KMS-11 (cell line): ENCODE results near the gene TTC38.

Source experiments
- H2AFZ ChIP-seq: fragments of 200-600 bp; sonication (generic); 2 replicates; pipeline ENCODE4 v1.6.1; 2016; ENCODE audit warnings: antibody characterized with exemption, mixed run types, low read depth
- H3K27ac ChIP-seq: fragments of 200-600 bp; sonication (generic); 2 replicates; pipeline ENCODE4 v1.6.1; 2016; ENCODE audit warnings: mild to moderate bottlenecking, mixed run types
- H3K27me3 ChIP-seq: fragments of 200-600 bp; sonication (generic); 2 replicates; pipeline ENCODE4 v1.6.1; 2017; ENCODE audit warnings: mild to moderate bottlenecking, low read depth, mixed run types, moderate library complexity; ENCODE audit not compliant: insufficient read depth
- H3K36me3 ChIP-seq: fragments of 200-600 bp; sonication (generic); 2 replicates; pipeline ENCODE4 v1.6.1; 2017; ENCODE audit warnings: mild to moderate bottlenecking, mixed run types; ENCODE audit not compliant: insufficient read depth
- H3K4me1 ChIP-seq: fragments of 200-600 bp; sonication (generic); 2 replicates; pipeline ENCODE4 v1.6.1; 2016; ENCODE audit warnings: mild to moderate bottlenecking, low read depth, mixed run types; ENCODE audit not compliant: poor library complexity, severe bottlenecking
- H3K4me2 ChIP-seq: fragments of 200-600 bp; sonication (generic); 2 replicates; pipeline ENCODE4 v1.7.0; 2016; ENCODE audit warnings: mild to moderate bottlenecking, mixed run types
- H3K4me3 ChIP-seq: fragments of 200-600 bp; sonication (generic); IDR thresholded peaks from 2 replicates; pipeline ENCODE4 v1.6.1; 2017; ENCODE audit warnings: low read depth, low read length, mixed read lengths; ENCODE audit not compliant: insufficient read depth
- H3K79me2 ChIP-seq: fragments of 200-600 bp; sonication (generic); 2 replicates; pipeline ENCODE4 v1.6.1; 2016; ENCODE audit warnings: low read depth, mixed run types; ENCODE audit not compliant: insufficient read depth
- H3K9ac ChIP-seq: fragments of 200-600 bp; sonication (generic); 2 replicates; pipeline ENCODE4 v1.6.1; 2016; ENCODE audit warnings: mild to moderate bottlenecking, mixed run types
- H4K20me1 ChIP-seq: fragments of 200-600 bp; sonication (generic); 2 replicates; pipeline ENCODE4 v1.6.1; 2016; ENCODE audit warnings: mild to moderate bottlenecking, mixed run types; ENCODE audit not compliant: insufficient read depth
- CTCF ChIP-seq: fragments of 200-600 bp; sonication (generic); conservative IDR thresholded peaks from 2 replicates; pipeline ENCODE4 v1.6.1; 2017; ENCODE audit warnings: low read depth, mild to moderate bottlenecking, antibody characterized with exemption, low read length, moderate library complexity, mixed read lengths

The TTC38 gene

GRCh38 chr22:46238541-46238940 lies 29.3 kb upstream of the TTC38 start:
- Histone ChIP-seq H3K4me3 (no peak overlapping the region), H3K4me1 (peaks cover 47% of the 10 kb centered on the region), H3K27ac (no peak overlapping the region), H3K27me3 (no peaks in the 10 kb centered on the region), H3K79me2 (no peaks in the 10 kb centered on the region), H3K4me2 (no peak overlapping the region), H3K36me3 (no peaks in the 10 kb centered on the region), H4K20me1 (no peaks in the 10 kb centered on the region), H3K9ac (no peak overlapping the region), H2AFZ (no peak overlapping the region)
- TF ChIP-seq CTCF = no peak

- Histone ChIP-seq H3K4me2 (peak overlapping the region; percentile 90), H3K27ac (peak overlapping the region; percentile 62), H3K27me3 (no peaks in the 10 kb centered on the region), H3K4me1 (peaks cover 47% of the 10 kb centered on the region), H2AFZ (peak overlapping the region; percentile 29; the same call in 1 of the 2 replicates), H3K79me2 (no peaks in the 10 kb centered on the region), H3K36me3 (no peaks in the 10 kb centered on the region), H3K4me3 (no peak overlapping the region), H4K20me1 (no peaks in the 10 kb centered on the region), H3K9ac (peak overlapping the region; percentile 10; the same call in 1 of the 2 replicates)
- no peak for TF ChIP-seq CTCF
Observed at GRCh38 chr22:46239261-46240048, 28.4 kb upstream of the TTC38 start.

- Histone ChIP-seq H3K4me1 (peaks cover 47% of the 10 kb centered on the region), H3K4me3 (no peak overlapping the region), H3K27ac (peak overlapping the region; percentile 62), H3K36me3 (no peaks in the 10 kb centered on the region), H3K4me2 (peak overlapping the region; percentile 90), H3K27me3 (no peaks in the 10 kb centered on the region), H3K9ac (peak overlapping the region; percentile 10; the same call in 1 of the 2 replicates), H2AFZ (peak overlapping the region; percentile 29; the same call in 1 of the 2 replicates), H3K79me2 (no peaks in the 10 kb centered on the region), H4K20me1 (no peaks in the 10 kb centered on the region)
- no peak for TF ChIP-seq CTCF
Observed at GRCh38 chr22:46240073-46240472, 27.7 kb upstream of the TTC38 start.

GRCh38 chr22:46240506-46240905 lies 27.3 kb upstream of the TTC38 start:
- peaks cover 47% of the 10 kb centered on the region for H3K4me1 ChIP-seq
- H3K36me3 ChIP-seq = no peaks in the 10 kb centered on the region
- H3K27me3 ChIP-seq = no peaks in the 10 kb centered on the region
- peak overlapping the region; percentile 90 for H3K4me2 ChIP-seq
- no peak for TF ChIP-seq CTCF
- H3K79me2 ChIP-seq = no peaks in the 10 kb centered on the region
- H3K9ac ChIP-seq = no peak overlapping the region; the same call in 1 of the 2 replicates
- H3K27ac ChIP-seq = peak overlapping the region; percentile 62
- no peaks in the 10 kb centered on the region for H4K20me1 ChIP-seq
- H3K4me3 ChIP-seq = no peak overlapping the region
- H2AFZ ChIP-seq = peak overlapping the region; percentile 29; the same call in 1 of the 2 replicates
